Stomach (tissue), 4 donors: ENCODE measurements around the gene PPP3R1.

Experiments used
- CTCF ChIP-seq, 7 experiments: fragments of 450-650 bp in 4 of 7; fragments of 200-600 bp in 3 of 7; sonication (generic) in 3 of 7; IDR thresholded peaks; one replicate each; pipeline ENCODE4 v1.5.1; 2016 to 2019; ENCODE audit warnings: antibody characterized with exemption in 7 of 7, control low read depth in 2 of 7, mild to moderate bottlenecking in 1 of 7
- EP300 ChIP-seq: sonication (generic); formaldehyde crosslinking; IDR thresholded peaks from one replicate; pipeline ENCODE4 v1.6.1; 2017; ENCODE audit warnings: antibody characterized with exemption
- POLR2A ChIP-seq, 4 donors: fragments of 450-650 bp; IDR thresholded peaks; one replicate each; pipeline ENCODE4 v1.6.1; 2016; ENCODE audit warnings: antibody characterized with exemption in 4 of 4, control low read depth in 2 of 4, mild to moderate bottlenecking in 1 of 4, moderate library complexity in 1 of 4

- TF ChIP-seq CTCF (IDR thresholded peaks at IDR 0.05) (no peak), POLR2A (IDR thresholded peaks at IDR 0.05) (no peak), EP300 (no peak)
These were observed 11.9 kb downstream of the PPP3R1 start for GRCh38 chr2:68240446-68240845.
